ENCODE measurements around the gene ZNF407.

The ZNF407 gene

GRCh38 chr18:75025573-75025972, 427.9 kb downstream of the ZNF407 start:
- TF ChIP-seq SPI1 (IDR thresholded peaks at IDR 0.05; ENCODE audit: borderline replicate concordance, low read depth) (no peak), GABPA (IDR thresholded peaks at IDR 0.05; ENCODE audit: low read depth) (no peak), CTCF (IDR thresholded peaks at IDR 0.05; ENCODE audit: insufficient read depth, low read length) (no peak), REST (IDR thresholded peaks at IDR 0.05; ENCODE audit: insufficient replicate concordance, low read depth) (no peak), POLR2AphosphoS5 (IDR thresholded peaks at IDR 0.05; ENCODE audit: low read depth) (no peak)
- no peaks in the 10 kb centered on the region for H3K27me3 ChIP-seq (ENCODE audit: insufficient read depth, poor library complexity, severe bottlenecking)
- no peak for DNase-seq (ENCODE audit: low read depth in 1 of 2, low spot score in 1 of 2)
- H3K4me3 ChIP-seq (replicated peaks; ENCODE audit: insufficient read depth, low read length): no peak overlapping the region
- no peak overlapping the region for H3K27ac ChIP-seq (replicated peaks)

- Histone ChIP-seq H3K27ac (replicated peaks) (no peak overlapping the region), H3K27me3 (ENCODE audit: insufficient read depth, poor library complexity, severe bottlenecking) (no peaks in the 10 kb centered on the region), H3K4me3 (replicated peaks; ENCODE audit: insufficient read depth, low read length) (no peak overlapping the region)
- no peak for DNase-seq (ENCODE audit: low read depth in 1 of 2, low spot score in 1 of 2)
- no peak for TF ChIP-seq REST (IDR thresholded peaks at IDR 0.05; ENCODE audit: insufficient replicate concordance, low read depth)
- TF ChIP-seq GABPA (IDR thresholded peaks at IDR 0.05; ENCODE audit: low read depth): no peak
- no peak for TF ChIP-seq SPI1 (IDR thresholded peaks at IDR 0.05; ENCODE audit: borderline replicate concordance, low read depth)
- TF ChIP-seq POLR2AphosphoS5 (IDR thresholded peaks at IDR 0.05; ENCODE audit: low read depth): no peak
- TF ChIP-seq CTCF (IDR thresholded peaks at IDR 0.05; ENCODE audit: insufficient read depth, low read length): no peak
Observed at GRCh38 chr18:75029481-75029880, 431.8 kb downstream of the ZNF407 start.

GRCh38 chr18:75031717-75032317, 434.1 kb downstream of the ZNF407 start:
- no peak for TF ChIP-seq REST (IDR thresholded peaks at IDR 0.05; ENCODE audit: insufficient replicate concordance, low read depth)
- no peak for TF ChIP-seq POLR2AphosphoS5 (IDR thresholded peaks at IDR 0.05; ENCODE audit: low read depth)
- TF ChIP-seq GABPA (IDR thresholded peaks at IDR 0.05; ENCODE audit: low read depth): no peak
- no peak for TF ChIP-seq SPI1 (IDR thresholded peaks at IDR 0.05; ENCODE audit: borderline replicate concordance, low read depth)
- no peak for TF ChIP-seq CTCF (IDR thresholded peaks at IDR 0.05; ENCODE audit: insufficient read depth, low read length)

More at GRCh38 chr18:75031717-75032317, 434.1 kb downstream of the ZNF407 start:
- Histone ChIP-seq H3K4me3 (replicated peaks; ENCODE audit: insufficient read depth, low read length) (no peak overlapping the region), H3K27ac (replicated peaks) (no peak overlapping the region), H3K27me3 (ENCODE audit: insufficient read depth, poor library complexity, severe bottlenecking) (no peaks in the 10 kb centered on the region)
- no peak for DNase-seq (ENCODE audit: low read depth in 1 of 2, low spot score in 1 of 2)
